ENCODE results near the gene CDX1. TPM values are rescaled to one million over a fixed set of nuclear protein-coding genes. Genes with fewer than 3 reads are reported as not detected.

CDX1 gene
- total and polyA plus RNA-seq, 2 of the 8 experiments (the other 6 are each of a cell fraction or from before 2014, with no cell fraction given): not detected

DNA sequence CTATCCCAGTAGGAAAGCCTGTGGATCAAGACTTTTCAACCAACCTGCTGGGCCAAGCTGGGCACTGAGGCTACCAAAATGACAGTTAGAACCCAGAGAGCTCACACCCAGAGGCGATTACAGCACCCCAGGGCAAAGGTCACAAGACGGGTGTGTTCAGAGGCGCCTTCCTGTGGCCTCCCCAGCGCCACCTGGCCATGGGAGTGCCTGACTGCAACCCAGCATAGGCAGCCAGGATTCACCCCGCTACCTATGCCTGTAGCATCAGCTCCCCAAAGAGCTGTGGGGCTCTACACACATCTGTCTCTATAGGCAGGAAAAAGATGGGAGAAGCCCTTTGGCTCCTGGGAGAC is 44.4 kb upstream of the CDX1 start:
- no peak overlapping the region for H4K5ac ChIP-seq (ENCODE audit: insufficient read length, low read depth, low read length)
- H3K27ac ChIP-seq (ENCODE audit: low read depth, low read length): no peak overlapping the region
- H4K20me1 ChIP-seq (replicated peaks in 1 of 2; ENCODE audit: control insufficient read depth in 1 of 2, insufficient read depth in 2 of 2, low read length in 2 of 2): peaks cover 0 to 3% of the 10 kb centered on the region in 2 experiments
- TF ChIP-seq TCF12 (IDR thresholded peaks at IDR 0.05; ENCODE audit: low read depth, low read length) (no peak), RAD21 (IDR thresholded peaks at IDR 0.05 in 1 of 2, conservative IDR thresholded peaks at IDR 0.05 in 1 of 2; ENCODE audit: low read depth in 2 of 2, low read length in 2 of 2) (peak; percentile 57 to 67), TBP (IDR thresholded peaks at IDR 0.05; ENCODE audit: low read depth, low read length) (no peak), BACH1 (IDR thresholded peaks at IDR 0.05; ENCODE audit: low read length) (no peak), E2F6 (IDR thresholded peaks at IDR 0.05) (no peak), CEBPB (IDR thresholded peaks at IDR 0.05; ENCODE audit: low read depth, low read length) (no peak), POU5F1 (IDR thresholded peaks at IDR 0.05; ENCODE audit: low read depth, low read length) (no peak), MAFK (IDR thresholded peaks at IDR 0.05; ENCODE audit: low read depth, low read length) (no peak)
- TF ChIP-seq, protein P1, sequence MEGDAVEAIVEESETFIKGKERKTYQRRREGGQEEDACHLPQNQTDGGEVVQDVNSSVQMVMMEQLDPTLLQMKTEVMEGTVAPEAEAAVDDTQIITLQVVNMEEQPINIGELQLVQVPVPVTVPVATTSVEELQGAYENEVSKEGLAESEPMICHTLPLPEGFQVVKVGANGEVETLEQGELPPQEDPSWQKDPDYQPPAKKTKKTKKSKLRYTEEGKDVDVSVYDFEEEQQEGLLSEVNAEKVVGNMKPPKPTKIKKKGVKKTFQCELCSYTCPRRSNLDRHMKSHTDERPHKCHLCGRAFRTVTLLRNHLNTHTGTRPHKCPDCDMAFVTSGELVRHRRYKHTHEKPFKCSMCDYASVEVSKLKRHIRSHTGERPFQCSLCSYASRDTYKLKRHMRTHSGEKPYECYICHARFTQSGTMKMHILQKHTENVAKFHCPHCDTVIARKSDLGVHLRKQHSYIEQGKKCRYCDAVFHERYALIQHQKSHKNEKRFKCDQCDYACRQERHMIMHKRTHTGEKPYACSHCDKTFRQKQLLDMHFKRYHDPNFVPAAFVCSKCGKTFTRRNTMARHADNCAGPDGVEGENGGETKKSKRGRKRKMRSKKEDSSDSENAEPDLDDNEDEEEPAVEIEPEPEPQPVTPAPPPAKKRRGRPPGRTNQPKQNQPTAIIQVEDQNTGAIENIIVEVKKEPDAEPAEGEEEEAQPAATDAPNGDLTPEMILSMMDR (IDR thresholded peaks at IDR 0.05; ENCODE audit: control extremely low read depth in 1 of 3, insufficient read depth in 1 of 3, low read depth in 1 of 3, low read length in 3 of 3): peak in 2 of 3 experiments; percentile 74 to 78; a peak in 3 of 4 replicates
- no peak overlapping the region for H3K4ac ChIP-seq (replicated peaks; ENCODE audit: insufficient read length, low read depth, low read length)
- ChIA-PET CTCF (ENCODE audit: partially characterized antibody) (interaction anchor here (0.7 to 16.9 kb wide), 33 partner anchors 8 to 362 kb away, joined by 3 to 188 read pairs (median 5); partner anchors contain the start of gene CSF1R), POLR2A (ENCODE audit: partially characterized antibody) (interaction anchor here (1.2 kb wide), 1 partner anchor 25 kb away, joined by 4 read pairs; no protein-coding TSS in a partner anchor)
- H3K4me1 ChIP-seq (replicated peaks in 1 of 4; ENCODE audit: control insufficient read depth in 3 of 4, insufficient read depth in 4 of 4, low read length in 3 of 4): peaks cover 0 to 6% (median 2%) of the 10 kb centered on the region in 4 experiments; a peak in 3 of 7 replicates
- H3K23me2 ChIP-seq (ENCODE audit: low read depth, low read length): no peaks in the 10 kb centered on the region
- no peaks in the 10 kb centered on the region for H3K27me3 ChIP-seq (replicated peaks in 1 of 4; ENCODE audit: control insufficient read depth in 3 of 4, extremely low read depth in 1 of 4, insufficient read depth in 3 of 4, low read length in 3 of 4)
- no peak overlapping the region for H2BK20ac ChIP-seq (ENCODE audit: low read length)
- H3K18ac ChIP-seq (ENCODE audit: extremely low read depth, low read length): no peak overlapping the region
- no peak overlapping the region for H2BK15ac ChIP-seq (ENCODE audit: low read length)
- H3K4me3 ChIP-seq (ENCODE audit: extremely low read depth in 1 of 4, insufficient read depth in 2 of 4, low read depth in 3 of 4, low read length in 4 of 4): no peak overlapping the region
- H4K8ac ChIP-seq (ENCODE audit: extremely low read depth, insufficient read depth, low read length): no peak overlapping the region
- H3K36me3 ChIP-seq (ENCODE audit: control insufficient read depth in 2 of 4, insufficient read depth in 4 of 4, low read length in 3 of 4): no peaks in the 10 kb centered on the region
- no peak overlapping the region for H2BK120ac ChIP-seq (replicated peaks; ENCODE audit: low read depth, low read length)
- no peak overlapping the region for H2AK5ac ChIP-seq (ENCODE audit: low read depth, low read length)
- H2BK5ac ChIP-seq (ENCODE audit: low read depth, low read length): no peak overlapping the region
- H2BK12ac ChIP-seq (ENCODE audit: low read depth, low read length): no peak overlapping the region
- 47% methylated on average over 5 of the region's 5 CpGs; no CpG with 5 or more reads in 1 of the 2 experiments for WGBS, 2 experiments (ENCODE audit: extremely low coverage in 1 of 2, insufficient coverage in 1 of 2, insufficient read length in 1 of 2, insufficient replicate concordance in 2 of 2, low coverage in 1 of 2, low lambda C conversion rate in 2 of 2, missing lambda C conversion rate in 1 of 2)
- H3K9me3 ChIP-seq (ENCODE audit: insufficient read depth in 2 of 2, low read depth in 1 of 2, low read length in 1 of 2): no peaks in the 10 kb centered on the region
- no peak overlapping the region for H2AFZ ChIP-seq (ENCODE audit: low read length)
- no peak overlapping the region for H3K14ac ChIP-seq (ENCODE audit: insufficient read length)
- H3K79me1 ChIP-seq (ENCODE audit: low read depth, low read length): no peaks in the 10 kb centered on the region
- H3K23ac ChIP-seq (ENCODE audit: insufficient read length): no peak overlapping the region
- H3K9ac ChIP-seq (replicated peaks in 1 of 4; ENCODE audit: extremely low read depth in 1 of 4, low read depth in 3 of 4, low read length in 3 of 4): no peak overlapping the region
- H3K79me2 ChIP-seq (ENCODE audit: control insufficient read depth in 1 of 2, insufficient read depth in 2 of 2, low read length in 2 of 2): no peaks in the 10 kb centered on the region
- FAIRE-seq: no peak
- H4K91ac ChIP-seq (replicated peaks; ENCODE audit: insufficient read length, low read length): no peak overlapping the region
- H3K4me2 ChIP-seq (ENCODE audit: insufficient read depth in 1 of 2, low read depth in 2 of 2, low read length in 2 of 2): no peak overlapping the region
- no peak overlapping the region for H3K56ac ChIP-seq (replicated peaks; ENCODE audit: insufficient read length, low read depth, low read length)
- DNase-seq (ENCODE audit: low read depth in 1 of 2, low spot score in 2 of 2): peak in 1 of 2 experiments; percentile 67

Data from H1 (cell line).